Activated T-cell treated with anti-CD3 and anti-CD28 coated beads, Interleukin-2, amount 50 U/mL, for 48 hours (primary cell): ENCODE data around the gene RAB44.
"Not testable (repeated sequence)": the region's sequence is repeated elsewhere in the genome, so short reads cannot be mapped to it uniquely, and the experiment has no call there.

Experiments
- DNase-seq, 2 experiments: peaks; one replicate each; pipeline ENCODE4 v3.0.0-alpha.2; 2020

Gene RAB44

GRCh38 chr6:36697481-36697903 is at the start of gene RAB44:
Gene RAB44, plus strand, starts transcription at chr6:36697826. Its CDS starts 6,410 bp downstream, at chr6:36704236.
- DNase-seq: no peak

- DNase-seq: no peak
Measured at GRCh38 chr6:36649086-36649485, 48.5 kb upstream of the RAB44 start.

GRCh38 chr6:36649701-36650484 is 47.7 kb upstream of the RAB44 start:
- no peak for DNase-seq

- DNase-seq: no peak
Measured at GRCh38 chr6:36650848-36651478, 46.7 kb upstream of the RAB44 start.

GRCh38 chr6:36651659-36652379 is 45.8 kb upstream of the RAB44 start:
- DNase-seq: no peak

GRCh38 chr6:36654469-36654868 is 43.2 kb upstream of the RAB44 start:
- not testable (repeated sequence) for DNase-seq

GRCh38 chr6:36655085-36655724 is 42.4 kb upstream of the RAB44 start:
- no peak for DNase-seq

- no peak for DNase-seq
Measured at GRCh38 chr6:36656441-36656840, 41.2 kb upstream of the RAB44 start.

- DNase-seq: no peak
Measured at GRCh38 chr6:36657271-36657670, 40.4 kb upstream of the RAB44 start.

GRCh38 chr6:36657942-36658544 is 39.6 kb upstream of the RAB44 start:
- no peak for DNase-seq

- DNase-seq: no peak
Measured at GRCh38 chr6:36659271-36659670, 38.4 kb upstream of the RAB44 start.

- DNase-seq: no peak
Measured at GRCh38 chr6:36660771-36661471, 36.7 kb upstream of the RAB44 start.

- no peak for DNase-seq
Measured at GRCh38 chr6:36662380-36662779, 35.2 kb upstream of the RAB44 start.

- DNase-seq: no peak
Measured at GRCh38 chr6:36662827-36663256, 34.8 kb upstream of the RAB44 start.

- no peak for DNase-seq
Measured at GRCh38 chr6:36663504-36664446, 33.9 kb upstream of the RAB44 start.

- DNase-seq: no peak
Measured at GRCh38 chr6:36665180-36665579, 32.4 kb upstream of the RAB44 start.

- DNase-seq: no peak
Measured at GRCh38 chr6:36666287-36666686, 31.3 kb upstream of the RAB44 start.

GRCh38 chr6:36666826-36667591 is 30.6 kb upstream of the RAB44 start:
- no peak for DNase-seq

GRCh38 chr6:36668591-36668990 is 29.0 kb upstream of the RAB44 start:
- DNase-seq: no peak

GRCh38 chr6:36669002-36669401 is 28.6 kb upstream of the RAB44 start:
- DNase-seq: no peak
